Thoracic aorta (tissue), 2 donors: ENCODE data around the gene INSYN2B. TPM values are rescaled to one million over a fixed set of nuclear protein-coding genes. Genes with fewer than 3 reads are reported as not detected.

Source experiments
- ATAC-seq: fragments of 150-250 bp; one replicate; pipeline ENCODE4 v1.8.0; 2017; ENCODE audit warnings: low read depth; ENCODE audit not compliant: insufficient number of reproducible peaks, low FRiP score
- DNase-seq: peaks from one replicate; pipeline ENCODE4 v3.0.0-alpha.2; 2020; ENCODE audit warnings: low spot score
- H3K27ac ChIP-seq, 2 donors: fragments of 200-600 bp; sonication (generic); 1 replicate in 1 of 2; 2 replicates in 1 of 2; pipeline ENCODE4 v1.5.1; 2016; ENCODE audit warnings: mild to moderate bottlenecking in 2 of 2, moderate library complexity in 2 of 2
- H3K27me3 ChIP-seq: fragments of 200-600 bp; sonication (generic); replicated peaks from 2 replicates; pipeline ENCODE4 v1.6.0; 2016; ENCODE audit warnings: mild to moderate bottlenecking; ENCODE audit not compliant: insufficient read depth
- H3K36me3 ChIP-seq: fragments of 200-600 bp; sonication (generic); one replicate; pipeline ENCODE4 v1.5.1; 2016
- H3K4me1 ChIP-seq, 2 donors: fragments of 200-600 bp; sonication (generic); 1 replicate in 1 of 2; 2 replicates in 1 of 2; pipeline versions ENCODE4 v1.5.1 to v1.6.0; 2016; ENCODE audit warnings: low read depth in 2 of 2, mild to moderate bottlenecking in 1 of 2; ENCODE audit not compliant: control insufficient read depth in 1 of 2
- H3K4me3 ChIP-seq: fragments of 200-600 bp; sonication (generic); 2 replicates; pipeline ENCODE4 v1.5.1; 2016; ENCODE audit warnings: mild to moderate bottlenecking
- H3K9me3 ChIP-seq: fragments of 200-600 bp; sonication (generic); 2 replicates; pipeline ENCODE4 v1.5.1; 2016
- CTCF ChIP-seq: fragments of 200-600 bp; sonication (generic); IDR thresholded peaks from one replicate; pipeline ENCODE4 v1.5.1; 2019; ENCODE audit warnings: antibody characterized with exemption
- total RNA-seq, 2 donors: library from RNA; depleted of rRNA; stranded (reverse); fragments of >200 nt; gene quantifications; one replicate each; pipeline versions ENCODE4 v1.1.0 to v1.2.3, GENCODE V29; 2016

INSYN2B gene
- total RNA-seq, 2 donors from 2014 or later: 1.1 TPM; not detected in 1

GRCh38 chr5:169875731-169876130, 104.6 kb downstream of the INSYN2B start:
- Histone ChIP-seq H3K36me3 (no peaks in the 10 kb centered on the region), H3K27ac (no peak overlapping the region), H3K4me3 (no peak overlapping the region), H3K27me3 (no peaks in the 10 kb centered on the region), H3K4me1 (no peaks in the 10 kb centered on the region), H3K9me3 (no peaks in the 10 kb centered on the region)
- TF ChIP-seq CTCF: no peak
- DNase-seq (no peak), ATAC-seq (no peak)

GRCh38 chr5:169875091-169875728, 105.1 kb downstream of the INSYN2B start:
- Histone ChIP-seq H3K36me3 (no peaks in the 10 kb centered on the region), H3K4me3 (no peak overlapping the region), H3K4me1 (no peaks in the 10 kb centered on the region), H3K9me3 (no peaks in the 10 kb centered on the region), H3K27me3 (no peaks in the 10 kb centered on the region), H3K27ac (no peak overlapping the region)
- DNase-seq (no peak), ATAC-seq (no peak)
- no peak for TF ChIP-seq CTCF

- Histone ChIP-seq H3K9me3 (no peaks in the 10 kb centered on the region), H3K4me1 (no peaks in the 10 kb centered on the region), H3K27me3 (no peaks in the 10 kb centered on the region), H3K27ac (no peak overlapping the region), H3K4me3 (no peak overlapping the region), H3K36me3 (no peaks in the 10 kb centered on the region)
- TF ChIP-seq CTCF: no peak
- DNase-seq: no peak
- ATAC-seq: no peak
These were observed 105.7 kb downstream of the INSYN2B start for GRCh38 chr5:169874621-169875020.

DNA sequence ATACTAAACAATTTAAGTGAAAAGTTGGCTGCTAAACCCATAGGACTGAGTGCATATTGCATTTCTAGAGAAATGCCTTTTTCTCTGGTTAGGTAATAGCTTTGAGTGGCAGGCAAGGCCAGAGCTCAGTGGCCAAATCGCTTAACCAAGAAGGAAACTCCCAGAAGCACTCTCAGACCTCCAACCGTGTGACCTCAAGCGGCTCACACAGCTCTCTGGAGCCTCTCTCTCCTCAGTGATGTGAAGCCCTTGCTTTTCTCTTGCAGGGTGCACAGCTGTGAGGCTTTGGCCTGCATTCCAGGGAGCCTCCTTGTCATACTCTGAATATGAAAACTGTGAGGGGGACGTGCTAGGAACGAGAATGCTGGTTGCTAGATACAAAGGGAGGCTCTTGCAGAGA, 106.7 kb downstream of the INSYN2B start:
- no peaks in the 10 kb centered on the region for H3K36me3 ChIP-seq
- no peak for ATAC-seq
- no peaks in the 10 kb centered on the region for H3K4me1 ChIP-seq
- H3K9me3 ChIP-seq: no peaks in the 10 kb centered on the region
- H3K27ac ChIP-seq: no peak overlapping the region
- TF ChIP-seq CTCF: no peak
- H3K27me3 ChIP-seq: no peaks in the 10 kb centered on the region
- DNase-seq: no peak
- H3K4me3 ChIP-seq: no peak overlapping the region

DNA sequence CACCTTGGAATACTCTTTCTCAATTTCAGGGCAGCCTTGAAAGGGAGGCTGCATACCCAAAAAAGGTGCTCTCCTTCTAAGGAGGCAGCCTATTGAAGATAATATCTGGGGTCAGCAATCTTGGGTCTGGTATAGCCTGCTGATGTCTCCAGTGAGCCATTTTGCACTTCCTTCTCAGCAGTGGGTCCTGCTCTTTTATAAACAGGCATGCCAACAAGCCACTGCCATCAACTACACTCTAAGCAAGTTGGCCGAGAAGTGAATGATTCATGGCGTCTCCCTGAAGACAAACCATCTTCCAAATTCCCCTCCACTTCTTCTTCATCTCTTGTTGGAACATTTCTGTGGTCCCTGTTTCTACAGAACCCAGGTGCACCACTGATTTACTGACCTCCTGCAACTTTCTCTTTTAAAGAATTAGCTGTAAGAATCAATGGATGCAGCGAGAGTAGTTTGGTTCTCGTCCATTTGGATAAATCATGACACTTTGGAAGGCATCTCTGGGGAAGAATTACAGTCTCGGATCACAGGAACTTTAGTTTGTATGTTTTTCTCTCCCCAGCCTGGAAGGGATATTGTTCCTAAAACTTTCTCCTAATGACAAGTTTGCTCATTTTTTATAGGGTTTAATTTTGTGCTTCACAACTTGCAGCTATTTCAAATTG, 108.3 kb downstream of the INSYN2B start:
- H3K4me3 ChIP-seq: no peak overlapping the region
- no peaks in the 10 kb centered on the region for H3K9me3 ChIP-seq
- TF ChIP-seq CTCF: no peak
- H3K36me3 ChIP-seq: no peaks in the 10 kb centered on the region
- no peak for ATAC-seq
- H3K4me1 ChIP-seq: no peaks in the 10 kb centered on the region
- DNase-seq: no peak
- no peak overlapping the region for H3K27ac ChIP-seq
- H3K27me3 ChIP-seq: no peaks in the 10 kb centered on the region
